Measurements from ENCODE around the gene KLB.
"Not testable (repeated sequence)": the region's sequence is repeated elsewhere in the genome, so short reads cannot be mapped to it uniquely, and the experiment has no call there.

The KLB gene

DNA sequence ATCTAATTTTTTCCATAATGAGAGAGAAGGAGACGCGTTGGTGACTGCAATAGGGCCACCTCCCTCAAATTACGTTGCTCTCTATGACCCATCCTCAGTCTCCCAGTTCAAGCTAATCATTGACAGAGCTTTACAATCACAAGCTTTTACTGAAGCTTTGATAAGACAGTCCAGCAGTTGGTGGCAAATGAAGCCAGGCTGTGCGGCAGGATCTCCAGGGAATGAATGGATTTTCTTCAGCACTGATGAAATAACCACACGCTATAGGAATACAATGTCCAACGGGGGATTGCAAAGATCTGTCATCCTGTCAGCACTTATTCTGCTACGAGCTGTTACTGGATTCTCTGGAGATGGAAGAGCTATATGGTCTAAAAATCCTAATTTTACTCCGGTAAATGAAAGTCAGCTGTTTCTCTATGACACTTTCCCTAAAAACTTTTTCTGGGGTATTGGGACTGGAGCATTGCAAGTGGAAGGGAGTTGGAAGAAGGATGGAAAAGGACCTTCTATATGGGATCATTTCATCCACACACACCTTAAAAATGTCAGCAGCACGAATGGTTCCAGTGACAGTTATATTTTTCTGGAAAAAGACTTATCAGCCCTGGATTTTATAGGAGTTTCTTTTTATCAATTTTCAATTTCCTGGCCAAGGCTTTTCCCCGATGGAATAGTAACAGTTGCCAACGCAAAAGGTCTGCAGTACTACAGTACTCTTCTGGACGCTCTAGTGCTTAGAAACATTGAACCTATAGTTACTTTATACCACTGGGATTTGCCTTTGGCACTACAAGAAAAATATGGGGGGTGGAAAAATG is at the start of gene KLB:
Gene KLB, plus strand, starts transcription at position 168 of the 821 bp plus-strand sequence. Its CDS starts 20 bp downstream, at position 188.
- DNase-seq (ENCODE audit: low spot score): peak; percentile 59

DNA sequence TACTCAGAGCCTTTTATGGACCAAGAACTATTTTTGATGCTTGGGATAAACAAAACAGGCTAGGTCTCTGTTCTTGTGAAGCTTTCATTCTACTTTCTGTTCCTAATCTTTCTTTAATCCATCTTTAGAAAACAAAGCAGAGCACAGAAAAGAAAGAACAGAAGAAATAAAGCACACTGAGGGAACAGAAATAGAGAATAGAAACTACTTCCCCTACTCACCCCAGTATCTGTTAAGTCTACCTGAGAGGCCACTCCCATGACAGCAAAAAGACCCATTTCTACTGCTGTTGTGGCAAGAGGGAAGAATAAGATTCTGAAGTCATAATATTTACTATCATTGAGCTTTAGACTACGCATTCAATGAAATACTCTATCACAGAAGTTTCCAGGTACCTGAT is 49.7 kb upstream of the KLB start:
- no peak for DNase-seq (ENCODE audit: low spot score)

DNA sequence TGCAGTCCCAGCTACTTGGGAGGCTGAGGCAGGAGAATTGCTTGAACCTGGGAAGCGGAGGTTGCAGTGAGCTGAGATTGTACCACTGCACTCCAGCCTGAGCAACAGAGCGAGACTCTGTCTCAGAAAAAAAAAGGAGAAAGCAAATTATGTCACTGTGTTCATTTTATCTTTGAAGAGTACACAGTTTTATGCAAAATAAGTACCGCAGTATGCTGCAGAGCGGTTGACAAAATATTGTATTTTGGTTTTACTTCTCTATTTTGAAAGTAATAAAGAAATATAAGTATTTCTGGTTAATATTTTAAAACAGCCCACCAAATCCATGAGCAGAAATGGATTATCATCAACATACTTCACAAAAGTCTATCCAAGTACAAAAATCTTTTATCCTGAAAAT is 46.1 kb upstream of the KLB start:
- not testable (repeated sequence) for DNase-seq (ENCODE audit: low spot score)

DNA sequence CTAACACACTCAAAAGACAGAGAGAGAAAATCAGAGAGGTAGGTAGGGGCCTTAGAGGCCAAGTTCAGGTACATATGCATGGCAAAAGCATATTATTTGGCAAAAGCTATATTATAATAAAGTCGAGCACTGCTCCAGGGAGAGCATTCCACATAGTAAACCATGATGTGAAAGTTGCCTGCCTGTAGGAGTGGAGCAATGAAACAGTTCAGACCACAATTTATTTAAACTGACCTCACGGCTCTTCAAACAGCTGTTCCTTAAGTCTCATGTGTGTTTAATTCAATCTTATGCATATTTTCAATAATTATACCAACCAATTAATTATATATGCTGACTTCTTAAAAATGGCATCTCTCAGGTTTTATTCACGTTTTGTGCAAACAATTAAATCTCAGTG is 43.9 kb upstream of the KLB start:
- no peak for DNase-seq (ENCODE audit: low spot score)

DNA sequence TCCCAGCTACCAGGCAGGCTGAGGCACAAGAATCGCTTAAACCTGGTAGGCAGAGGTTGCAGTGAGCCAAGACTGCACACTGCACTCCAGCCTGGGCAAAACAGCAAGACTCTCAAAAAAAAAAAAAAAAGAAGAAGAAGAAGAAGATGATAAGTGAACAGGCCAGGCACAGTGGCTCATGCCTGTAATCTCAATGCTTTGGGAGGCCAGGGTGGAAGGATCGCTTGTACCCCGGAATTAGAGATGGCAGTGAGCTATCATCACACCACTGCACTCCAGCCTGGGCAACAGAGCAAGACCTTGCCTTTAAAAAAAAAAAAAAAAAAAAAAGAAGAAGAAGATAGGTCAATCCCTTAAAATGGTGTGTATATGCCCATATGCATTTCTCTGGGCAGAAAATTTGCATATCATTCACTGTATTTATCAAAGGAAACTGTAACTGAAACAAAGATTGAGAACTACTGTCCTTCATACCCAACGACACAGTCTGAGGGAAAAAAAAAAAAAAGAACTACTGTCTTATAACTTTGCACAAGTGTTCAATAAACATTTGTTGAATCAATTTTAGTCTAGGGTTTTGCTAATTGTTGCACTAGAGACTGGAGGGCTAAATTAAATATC is 42.8 kb upstream of the KLB start:
- DNase-seq (ENCODE audit: low spot score): no peak

DNA sequence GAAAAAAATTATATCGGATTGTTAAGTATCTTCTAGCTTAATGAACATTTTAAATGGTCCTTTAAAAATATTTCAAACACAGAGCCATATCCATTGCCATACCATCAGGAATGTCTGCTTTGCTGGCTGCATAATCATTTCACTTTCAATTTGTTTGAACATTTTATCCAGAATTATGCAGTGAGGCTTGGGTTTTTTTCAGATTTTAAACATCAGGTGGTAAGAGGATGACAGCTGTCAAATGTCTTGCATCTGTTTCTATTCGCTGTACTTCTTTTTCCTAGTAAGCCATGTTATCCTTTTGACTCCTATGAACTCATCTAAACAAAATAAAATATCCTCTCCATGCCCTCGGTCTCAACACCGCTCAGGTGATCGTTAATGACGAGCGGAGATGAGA is 41.4 kb upstream of the KLB start:
- no peak for DNase-seq (ENCODE audit: low spot score)

DNA sequence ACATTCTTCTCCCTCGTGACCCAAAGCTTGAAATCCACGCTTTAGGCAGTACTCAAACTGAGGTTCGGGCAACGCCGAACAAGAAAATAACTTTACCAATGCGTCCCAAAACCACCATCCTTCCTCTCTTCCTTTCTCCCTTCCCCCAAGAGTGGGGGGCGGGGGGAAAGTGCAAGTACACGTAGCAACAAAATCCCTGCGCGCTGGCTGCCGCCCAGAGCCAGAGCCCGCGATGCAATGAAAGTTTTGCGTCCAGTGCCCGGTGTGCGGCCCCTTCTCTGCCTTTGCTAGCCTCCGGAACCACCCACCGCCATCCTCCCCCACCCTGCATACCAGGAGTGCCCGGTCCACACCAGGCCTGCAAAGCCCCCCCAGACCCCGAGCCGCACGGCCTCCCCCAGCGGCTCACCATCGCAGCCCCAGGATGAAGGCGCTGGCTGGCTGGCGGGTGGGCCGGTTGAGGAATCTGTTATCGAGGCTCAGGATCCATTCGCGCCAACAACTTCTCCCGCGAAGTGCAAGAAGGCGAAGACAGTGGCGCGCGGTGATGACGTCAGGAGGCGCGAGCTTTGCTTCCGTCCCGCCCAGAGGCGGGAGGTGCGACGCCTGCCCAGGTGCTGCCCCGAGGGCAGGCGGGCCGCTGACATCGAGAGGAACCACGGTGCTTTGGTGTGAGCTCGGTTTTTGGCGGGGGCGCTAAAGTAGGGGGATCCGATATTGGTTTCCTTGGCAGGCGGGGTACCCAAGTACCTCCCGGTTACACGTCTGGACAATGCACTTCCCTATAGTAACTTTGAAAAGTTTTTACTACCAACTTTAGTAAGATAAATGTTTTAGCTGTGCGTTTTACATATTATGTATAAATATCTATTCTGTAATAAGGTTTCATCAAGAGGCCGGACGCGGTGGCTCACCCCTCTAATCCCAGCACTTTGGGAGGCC is 40.6 kb upstream of the KLB start, which contains the start of gene RFC1:
Gene RFC1, minus strand, starts transcription at position 533 of the 942 bp plus-strand sequence. Its CDS starts 121 bp downstream, at position 412.
- DNase-seq (ENCODE audit: low spot score): peak; percentile 95

DNA sequence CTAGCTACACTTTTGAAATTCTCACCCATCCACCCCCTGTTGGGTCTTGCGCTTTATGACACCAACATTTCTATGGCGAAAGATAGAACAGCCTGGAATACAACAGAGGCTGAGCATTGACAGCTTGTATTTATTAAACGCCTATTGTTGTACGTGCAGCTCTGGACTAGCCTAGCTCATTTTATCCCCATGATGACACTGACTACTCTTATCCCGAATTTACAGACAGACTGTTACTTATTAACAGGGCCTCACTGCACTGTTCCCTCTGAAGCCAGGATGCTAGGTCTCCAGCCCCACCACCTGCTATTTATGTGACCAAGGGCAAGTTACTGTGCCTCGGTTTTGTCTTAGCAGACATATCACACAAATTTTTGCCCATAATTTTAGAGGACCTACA is 39.6 kb upstream of the KLB start:
- DNase-seq (ENCODE audit: low spot score): no peak

DNA sequence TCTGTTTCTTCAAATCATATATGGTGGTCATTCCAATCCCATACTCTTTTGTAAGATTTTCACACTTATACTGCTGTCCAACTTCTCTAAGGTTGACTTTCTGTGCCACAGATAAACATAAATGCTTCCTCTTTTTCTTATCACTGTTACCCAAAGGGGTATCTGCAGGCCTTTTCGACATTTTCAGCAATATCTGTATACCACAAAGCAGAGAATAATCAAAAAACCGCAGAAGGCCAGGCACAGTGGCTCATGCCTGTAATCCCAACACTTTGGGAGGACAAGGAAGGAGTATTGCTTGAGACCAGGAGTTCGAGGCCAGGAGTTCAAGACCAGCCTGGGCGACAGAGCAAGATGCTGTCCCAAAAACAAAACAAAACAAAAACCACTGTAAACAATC is 37.4 kb upstream of the KLB start:
- DNase-seq (ENCODE audit: low spot score): no peak

DNA sequence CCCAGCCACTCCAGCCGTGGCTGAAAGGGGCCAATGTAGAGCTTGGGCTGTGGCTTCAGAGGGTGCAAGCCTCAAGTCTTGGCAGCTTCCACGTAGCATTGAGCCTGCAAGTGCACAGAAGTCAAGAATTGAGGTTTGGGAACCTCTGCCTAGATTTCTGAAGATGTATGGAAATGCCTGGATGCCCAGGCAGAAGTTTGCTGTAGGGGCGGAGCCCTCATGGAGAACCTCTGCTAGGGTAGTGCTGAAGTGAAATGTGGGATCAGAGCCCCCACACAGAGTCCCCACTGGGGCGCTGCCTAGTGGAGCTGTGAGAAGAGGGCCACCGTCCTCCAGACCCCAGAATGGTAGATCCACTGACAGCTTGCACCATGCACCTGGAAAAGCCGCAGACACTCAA is 35.5 kb upstream of the KLB start:
- DNase-seq (ENCODE audit: low spot score): not testable (repeated sequence)

DNA sequence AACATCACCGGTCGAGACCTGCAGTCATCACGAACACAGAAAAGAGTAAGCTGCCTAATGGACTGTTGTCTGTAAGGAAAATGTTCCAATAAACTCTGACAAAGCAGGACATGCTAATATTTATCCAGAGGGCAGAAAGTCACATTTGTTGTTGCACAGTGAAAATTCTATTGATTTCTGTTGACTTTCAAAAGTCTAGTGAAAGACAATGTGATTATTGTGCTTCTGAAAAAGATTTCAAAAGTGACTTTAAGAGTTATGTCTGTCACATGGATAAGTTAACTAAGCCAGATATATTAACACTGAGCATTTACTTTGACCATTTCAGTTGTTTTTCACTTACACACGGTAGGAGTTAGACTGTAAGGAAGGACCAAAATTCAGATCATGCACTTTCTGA is 31.3 kb upstream of the KLB start:
- no peak for DNase-seq (ENCODE audit: low spot score)

DNA sequence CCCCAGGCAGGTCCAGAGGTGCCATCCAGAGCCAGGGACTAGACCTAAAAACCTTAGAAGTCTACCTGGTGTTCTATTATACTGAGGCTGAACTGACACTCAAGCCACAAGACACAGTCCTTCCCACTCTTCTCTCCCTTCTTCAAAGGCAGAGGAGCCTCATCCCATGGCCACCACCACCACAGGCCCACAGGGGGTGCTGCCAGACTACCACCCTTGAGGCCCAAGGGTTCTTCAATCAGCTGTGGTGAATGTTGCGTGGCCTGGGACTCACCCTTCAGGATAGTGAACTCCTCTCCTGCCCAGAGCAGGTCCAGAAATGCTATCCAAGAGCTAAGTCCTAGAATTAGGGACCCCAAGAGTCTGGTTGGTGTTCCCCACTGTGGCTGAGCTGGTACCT is 23.0 kb upstream of the KLB start:
- DNase-seq (ENCODE audit: low spot score): no peak

DNA sequence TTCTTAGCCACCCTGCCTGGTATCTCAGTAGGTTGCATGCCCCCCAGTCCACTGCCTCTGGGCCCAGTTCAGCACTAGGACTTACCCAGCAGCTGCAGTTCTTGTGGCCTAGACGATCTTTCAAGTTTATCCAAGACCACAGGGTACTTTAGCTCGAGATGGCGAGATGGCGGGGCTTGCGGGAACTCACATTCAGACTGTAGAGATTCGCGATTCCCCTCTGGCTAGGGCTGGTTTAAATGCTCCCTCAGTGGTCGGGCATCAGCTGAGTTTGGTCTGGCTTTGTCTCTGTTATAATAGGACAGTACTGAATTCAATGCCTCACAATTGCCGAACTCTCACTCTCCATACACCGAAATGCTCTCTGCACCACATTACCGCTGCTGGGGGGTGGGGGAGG is 22.2 kb upstream of the KLB start:
- no peak for DNase-seq (ENCODE audit: low spot score)

DNA sequence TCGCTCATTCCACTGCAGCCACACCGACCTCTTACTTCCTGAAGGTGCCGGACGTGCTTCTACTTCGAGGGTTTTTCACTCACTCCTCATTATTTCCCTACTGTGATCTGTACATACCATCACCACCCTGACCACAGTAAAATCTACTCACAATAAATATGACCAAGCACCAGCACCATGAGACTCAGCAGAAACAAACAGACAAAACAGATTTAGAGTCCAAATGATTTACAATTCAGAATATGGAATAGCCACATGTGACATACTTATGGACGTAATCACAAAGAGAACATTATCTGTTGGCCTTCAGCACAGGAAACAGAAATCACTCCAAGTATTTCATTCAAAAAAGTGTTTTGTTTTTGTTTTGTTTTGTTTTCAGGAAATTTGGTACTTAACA is 16.1 kb upstream of the KLB start:
- DNase-seq (ENCODE audit: low spot score): no peak

DNA sequence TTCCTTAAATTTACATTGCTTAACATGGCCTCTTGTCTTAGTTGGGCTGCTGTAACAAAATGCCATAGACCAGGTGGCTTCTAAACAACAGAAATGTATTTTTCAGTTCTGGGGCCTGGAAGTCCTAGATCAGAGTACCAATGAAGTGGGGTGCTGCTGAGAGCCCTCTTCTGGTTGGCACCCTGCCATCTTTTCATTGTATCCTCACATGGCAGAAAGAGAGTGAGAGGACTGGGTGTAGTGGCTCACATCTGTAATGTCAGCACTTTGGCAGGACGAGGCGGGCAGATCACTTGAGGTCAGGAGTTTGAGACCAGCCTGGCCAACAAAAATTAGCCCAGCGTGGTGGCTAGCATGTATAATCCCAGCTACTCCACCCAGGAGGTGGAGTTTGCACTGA is 12.0 kb upstream of the KLB start:
- DNase-seq (ENCODE audit: low spot score): no peak

DNA sequence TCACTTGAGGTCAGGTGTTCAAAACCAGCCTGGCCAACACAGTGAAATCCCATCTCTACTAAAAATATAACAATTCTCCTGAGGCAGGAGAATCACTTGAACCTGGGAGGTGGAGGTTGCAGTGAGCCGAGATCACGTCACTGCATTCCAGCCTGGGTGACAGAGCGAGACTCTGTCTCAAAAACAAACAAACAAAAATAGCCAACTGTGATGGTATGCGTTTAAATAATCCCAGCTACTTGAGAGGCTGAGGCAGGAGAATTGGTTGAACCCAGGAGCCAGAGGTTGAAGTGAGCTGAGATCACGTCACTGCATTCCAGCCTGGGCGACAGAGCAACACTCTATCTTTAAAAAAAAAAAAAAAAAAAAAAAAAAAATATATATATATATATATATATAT is 5.1 kb upstream of the KLB start:
- not testable (repeated sequence) for DNase-seq (ENCODE audit: low spot score)

DNA sequence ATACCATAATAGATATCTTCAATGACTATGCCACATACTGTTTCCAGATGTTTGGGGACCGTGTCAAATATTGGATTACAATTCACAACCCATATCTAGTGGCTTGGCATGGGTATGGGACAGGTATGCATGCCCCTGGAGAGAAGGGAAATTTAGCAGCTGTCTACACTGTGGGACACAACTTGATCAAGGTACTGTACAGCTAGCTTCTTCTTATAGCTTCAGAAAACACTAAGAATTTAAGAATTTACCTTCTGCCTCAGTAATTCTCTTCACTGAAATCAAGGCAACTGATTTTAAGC is 805 bp downstream of the KLB start:
- no peak for DNase-seq (ENCODE audit: low spot score)

DNA sequence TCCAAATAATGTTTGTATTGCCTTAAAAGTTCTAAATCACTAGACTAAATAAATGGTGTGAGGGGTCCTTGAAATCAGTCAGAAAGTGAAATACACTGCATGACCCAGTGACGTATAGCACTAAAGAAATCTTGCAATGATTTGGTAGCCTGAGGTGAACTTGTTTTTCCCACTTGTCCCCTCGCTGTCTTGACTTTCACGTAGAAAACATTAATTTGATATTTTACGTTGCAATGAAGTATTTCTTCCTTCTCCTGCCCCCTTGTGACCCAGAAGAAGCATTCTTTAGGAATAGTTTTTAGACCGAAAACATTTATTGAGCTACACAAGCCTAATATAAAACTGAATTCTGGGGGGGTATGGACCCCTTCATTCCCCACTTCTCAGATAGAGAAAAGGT is 3.7 kb downstream of the KLB start:
- DNase-seq (ENCODE audit: low spot score): no peak

DNA sequence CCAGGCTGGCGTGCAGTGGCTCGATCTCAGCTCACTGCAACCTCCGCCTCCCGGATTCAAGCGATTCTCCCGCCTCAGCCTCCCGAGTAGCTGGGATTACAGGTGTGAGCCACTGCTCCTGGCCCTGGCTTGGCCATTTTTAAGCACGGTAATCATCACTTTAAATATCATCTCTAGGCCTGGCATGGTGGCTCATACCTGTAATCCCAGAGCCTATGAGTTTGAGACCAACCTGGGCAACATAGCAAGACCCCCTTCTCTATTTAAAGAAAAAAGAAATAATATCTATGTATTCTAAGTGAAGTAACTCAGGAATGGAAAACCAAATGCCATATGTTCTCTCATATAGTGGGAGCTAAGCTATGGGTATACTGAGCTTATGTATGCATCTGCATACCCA is 4.8 kb downstream of the KLB start:
- DNase-seq (ENCODE audit: low spot score): not testable (repeated sequence)

DNA sequence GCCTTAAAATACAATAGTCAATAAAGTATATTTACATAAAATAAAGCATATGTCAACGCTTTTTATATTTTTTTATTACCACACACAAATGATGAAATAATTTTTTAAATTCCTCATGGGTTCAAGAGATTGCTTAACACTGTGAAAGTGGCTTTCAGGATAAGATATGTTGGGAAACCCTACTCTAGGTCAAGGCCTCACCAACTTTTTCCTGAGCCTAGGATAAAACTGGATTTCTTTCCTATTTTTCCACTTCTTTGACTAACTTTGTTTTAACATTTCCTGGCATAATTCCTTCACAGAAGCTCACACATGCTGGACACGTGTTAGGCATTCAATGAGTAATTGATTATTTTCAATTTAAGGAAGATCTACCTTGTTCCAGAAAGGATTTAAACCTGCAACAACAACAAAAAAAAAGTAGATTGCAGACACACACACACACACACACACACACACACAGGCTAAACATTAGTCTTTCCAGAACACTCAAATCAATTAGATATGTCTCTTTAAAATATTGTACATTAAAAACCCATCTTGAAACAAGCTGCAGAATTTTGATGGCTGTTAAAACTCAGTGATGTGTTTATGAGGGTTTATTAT is 9.1 kb downstream of the KLB start:
- no peak for DNase-seq (ENCODE audit: low spot score)

DNA sequence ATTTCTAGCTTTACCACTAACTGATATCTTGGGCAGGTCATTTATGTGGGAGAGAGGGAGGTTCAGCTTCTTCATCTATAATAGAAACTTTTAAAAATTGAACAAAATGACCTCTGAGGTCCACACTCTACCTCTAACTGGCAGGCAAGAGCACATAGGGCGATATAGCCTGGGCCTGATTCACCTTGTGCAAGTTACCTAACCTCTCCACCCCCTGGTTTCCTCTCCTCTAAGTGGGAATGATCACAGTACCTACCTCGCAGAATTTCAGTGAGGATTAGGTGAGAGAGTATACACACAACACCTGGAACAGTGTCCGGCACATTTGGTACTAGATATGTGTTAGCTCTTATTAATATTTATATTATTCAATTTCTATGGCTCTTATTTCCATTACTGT is 15.5 kb downstream of the KLB start:
- DNase-seq (ENCODE audit: low spot score): no peak

DNA sequence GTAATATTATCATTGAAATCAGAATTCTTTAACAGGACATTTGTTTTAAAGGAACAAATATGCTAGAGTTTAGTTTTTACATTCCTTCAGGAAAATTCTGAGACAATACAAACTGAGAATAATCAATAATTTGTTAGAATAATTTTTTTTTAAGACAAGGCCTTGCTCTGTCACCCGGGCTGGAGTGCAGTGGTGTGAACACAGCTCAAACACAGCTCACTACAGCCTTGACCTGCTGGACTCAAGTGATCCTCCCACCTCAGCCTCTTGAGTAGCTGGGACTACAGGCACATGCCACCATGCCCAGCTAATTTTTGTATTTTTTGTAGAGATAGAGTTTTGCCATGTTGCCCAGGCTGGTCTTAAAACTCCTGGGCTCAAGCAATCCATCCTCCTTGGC is 18.6 kb downstream of the KLB start:
- DNase-seq (ENCODE audit: low spot score): not testable (repeated sequence)
